H9 (cell line): ENCODE measurements around the gene CCDC148. TPM values are rescaled to one million over a fixed set of nuclear protein-coding genes. Genes with fewer than 3 reads are reported as not detected.

ENCODE experiments used
- DNase-seq: peaks from one replicate; pipeline ENCODE4 v3.0.0-alpha.2; 2017
- H2AFZ ChIP-seq: one replicate; pipeline ENCODE4 v1.6.1; 2013; ENCODE audit warnings: mild to moderate bottlenecking, low read length, control low read depth, moderate library complexity
- H2AK5ac ChIP-seq: 2 replicates; pipeline ENCODE4 v1.6.1; 2013; ENCODE audit warnings: low read length, control low read depth, mixed read lengths; ENCODE audit not compliant: insufficient read length
- H2BK120ac ChIP-seq: one replicate; pipeline ENCODE4 v1.6.1; 2013; ENCODE audit warnings: low read depth, mild to moderate bottlenecking, low read length, control low read depth, inconsistent platforms; ENCODE audit not compliant: poor library complexity, severe bottlenecking
- H2BK12ac ChIP-seq: 2 replicates; pipeline ENCODE4 v1.6.1; 2013; ENCODE audit warnings: low read length, control low read depth, mixed read lengths, low read depth; ENCODE audit not compliant: insufficient read length
- H2BK15ac ChIP-seq: 2 replicates; pipeline ENCODE4 v1.6.1; 2013; ENCODE audit warnings: low read depth, low read length, control low read depth
- H2BK20ac ChIP-seq: one replicate; pipeline ENCODE4 v1.6.1; 2013; ENCODE audit warnings: low read depth, mild to moderate bottlenecking, low read length, control low read depth, inconsistent platforms; ENCODE audit not compliant: poor library complexity, severe bottlenecking
- H2BK5ac ChIP-seq: 2 replicates; pipeline ENCODE4 v1.6.1; 2013; ENCODE audit warnings: low read length, control low read depth, mixed read lengths; ENCODE audit not compliant: insufficient read length
- H3K14ac ChIP-seq: 2 replicates; pipeline ENCODE4 v1.6.1; 2013; ENCODE audit warnings: low read length, control low read depth; ENCODE audit not compliant: insufficient read depth
- H3K18ac ChIP-seq: 2 replicates; pipeline ENCODE4 v1.6.1; 2013; ENCODE audit warnings: low read depth, mild to moderate bottlenecking, mixed read lengths, low read length, control low read depth; ENCODE audit not compliant: insufficient read length
- H3K23ac ChIP-seq: 2 replicates; pipeline ENCODE4 v1.6.1; 2013; ENCODE audit warnings: low read length, control low read depth, mixed read lengths, low read depth; ENCODE audit not compliant: insufficient read length
- H3K23me2 ChIP-seq: 2 replicates; pipeline ENCODE4 v1.6.1; 2013; ENCODE audit warnings: low read depth, mild to moderate bottlenecking, mixed read lengths, low read length, control low read depth; ENCODE audit not compliant: insufficient read length, poor library complexity, severe bottlenecking
- H3K27ac ChIP-seq: 2 replicates; pipeline ENCODE4 v1.5.1; 2013; ENCODE audit warnings: low read length, control low read depth, mixed read lengths, low read depth; ENCODE audit not compliant: insufficient read length
- H3K27me3 ChIP-seq: 2 replicates; pipeline ENCODE4 v1.6.1; 2013; ENCODE audit warnings: low read length, control low read depth, inconsistent platforms; ENCODE audit not compliant: insufficient read depth
- H3K4ac ChIP-seq: 2 replicates; pipeline ENCODE4 v1.6.1; 2013; ENCODE audit warnings: low read depth, mild to moderate bottlenecking, control low read depth, inconsistent platforms, low read length, moderate library complexity
- H3K4me1 ChIP-seq: 2 replicates; pipeline ENCODE4 v1.6.1; 2013; ENCODE audit warnings: low read length, control low read depth, inconsistent platforms; ENCODE audit not compliant: insufficient read depth
- H3K4me2 ChIP-seq: 2 replicates; pipeline ENCODE4 v1.6.1; 2013; ENCODE audit warnings: low read length, control low read depth, mixed read lengths; ENCODE audit not compliant: insufficient read length, insufficient read depth
- H3K56ac ChIP-seq: 2 replicates; pipeline ENCODE4 v1.6.1; 2013; ENCODE audit warnings: low read depth, mild to moderate bottlenecking, mixed read lengths, low read length, control low read depth; ENCODE audit not compliant: insufficient read length
- H3K79me1 ChIP-seq: 2 replicates; pipeline ENCODE4 v1.6.1; 2013; ENCODE audit warnings: low read depth, mild to moderate bottlenecking, moderate library complexity, low read length, control low read depth, inconsistent platforms; ENCODE audit not compliant: insufficient read depth, poor library complexity, severe bottlenecking
- H3K79me2 ChIP-seq: 2 replicates; pipeline ENCODE4 v1.6.1; 2013; ENCODE audit warnings: low read length, control low read depth, inconsistent platforms; ENCODE audit not compliant: insufficient read depth
- H3K9ac ChIP-seq: 2 replicates; pipeline ENCODE4 v1.6.1; 2013; ENCODE audit warnings: low read length, control low read depth, mixed read lengths; ENCODE audit not compliant: insufficient read length; ENCODE audit errors: extremely low read depth
- H3K9me3 ChIP-seq: one replicate; pipeline ENCODE4 v1.6.1; 2013; ENCODE audit warnings: low read depth, low read length, inconsistent platforms; ENCODE audit not compliant: control insufficient read depth
- H3T11ph ChIP-seq: one replicate; pipeline ENCODE4 v1.6.1; 2013; ENCODE audit warnings: mild to moderate bottlenecking, low read length, control low read depth, inconsistent platforms
- H4K20me1 ChIP-seq: one replicate; pipeline ENCODE4 v1.6.1; 2013; ENCODE audit not compliant: control insufficient read depth, insufficient read length, insufficient read depth
- H4K5ac ChIP-seq: 2 replicates; pipeline ENCODE4 v1.6.1; 2013; ENCODE audit warnings: low read depth, mild to moderate bottlenecking, mixed read lengths, low read length, control low read depth; ENCODE audit not compliant: insufficient read length
- H4K8ac ChIP-seq: replicated peaks from 2 replicates; pipeline ENCODE4 v1.6.1; 2013; ENCODE audit warnings: low read length, control low read depth, mixed read lengths, low read depth; ENCODE audit not compliant: insufficient read length
- H4K91ac ChIP-seq: 2 replicates; pipeline ENCODE4 v1.6.1; 2013; ENCODE audit warnings: low read depth, mild to moderate bottlenecking, moderate library complexity, mixed read lengths, low read length, control low read depth; ENCODE audit not compliant: insufficient read length
- H3K27ac Mint-ChIP-seq, 3 experiments: 2 replicates in 2 of 3; 3 replicates in 1 of 3; pipeline ENCODE4 v1.8.0; 2020 to 2021; ENCODE audit warnings: mixed read lengths in 3 of 3, mild to moderate bottlenecking in 1 of 3, moderate library complexity in 1 of 3
- H3K27me3 Mint-ChIP-seq: 2 replicates; pipeline ENCODE4 v1.8.0; 2021; ENCODE audit warnings: low read depth, mild to moderate bottlenecking, moderate library complexity, mixed read lengths
- H3K36me3 Mint-ChIP-seq, 3 experiments: 2 replicates in 2 of 3; 3 replicates in 1 of 3; pipeline ENCODE4 v1.8.0; 2020 to 2021; ENCODE audit warnings: low read depth in 3 of 3, mixed read lengths in 3 of 3; ENCODE audit not compliant: insufficient read depth in 1 of 3
- H3K4me1 Mint-ChIP-seq, 2 experiments: 2 replicates each; pipeline ENCODE4 v1.8.0; 2020; ENCODE audit warnings: mixed read lengths in 2 of 2
- H3K4me3 Mint-ChIP-seq, 2 experiments: 2 replicates in 1 of 2; 3 replicates in 1 of 2; pipeline ENCODE4 v1.8.0; 2020 to 2021; ENCODE audit warnings: mild to moderate bottlenecking in 2 of 2, mixed read lengths in 2 of 2, moderate library complexity in 1 of 2
- H3K9me3 Mint-ChIP-seq, 2 experiments: 2 replicates in 1 of 2; 3 replicates in 1 of 2; pipeline ENCODE4 v1.8.0; 2020; ENCODE audit warnings: mild to moderate bottlenecking in 2 of 2, mixed read lengths in 2 of 2, moderate library complexity in 1 of 2
- CTCF ChIP-seq: fragments of 200-600 bp; sonication (generic); conservative IDR thresholded peaks from 3 replicates; pipeline ENCODE4 v1.8.0; 2021; ENCODE audit warnings: antibody characterized with exemption, mild to moderate bottlenecking
- total RNA-seq: library from RNA; stranded (reverse); gene quantifications from 2 replicates; pipeline ENCODE4 v1.2.1, GENCODE V29; 2021

The CCDC148 gene
- total RNA-seq, 1 experiment from 2014 or later = 1.5 TPM

GRCh38 chr2:158411748-158412147 is 44.8 kb downstream of the CCDC148 start:
- Mint-ChIP-seq H3K9me3 (peaks cover 24 to 31% of the 10 kb centered on the region in 2 experiments), H3K4me1 (peaks cover 23 to 27% of the 10 kb centered on the region in 2 experiments), H3K4me3 (no peak overlapping the region; a peak in 1 of 5 replicates), H3K36me3 (peaks cover 11 to 40% (median 14%) of the 10 kb centered on the region in 3 experiments), H3K27ac (peak overlapping the region in 1 of 3 experiments; percentile 13; a peak in 1 of 7 replicates), H3K27me3 (no peaks in the 10 kb centered on the region; the same call in 1 of the 2 replicates)
- Histone ChIP-seq H3K79me1 (no peaks in the 10 kb centered on the region), H3K4me1 (peaks cover 2% of the 10 kb centered on the region; the same call in 1 of the 2 replicates), H3K27me3 (no peaks in the 10 kb centered on the region; the same call in 1 of the 2 replicates), H4K91ac (no peak overlapping the region), H4K20me1 (no peaks in the 10 kb centered on the region), H3K9me3 (no peaks in the 10 kb centered on the region), H3K56ac (no peak overlapping the region), H2BK12ac (no peak overlapping the region), H3T11ph (no peak overlapping the region), H3K79me2 (no peaks in the 10 kb centered on the region), H3K4ac (no peak overlapping the region), H3K9ac (no peak overlapping the region), H3K14ac (no peak overlapping the region; the same call in 1 of the 2 replicates), H4K5ac (no peak overlapping the region), H2AFZ (no peak overlapping the region), H3K18ac (no peak overlapping the region), H3K23me2 (no peaks in the 10 kb centered on the region), H2BK15ac (no peak overlapping the region), H3K4me2 (no peak overlapping the region), H2AK5ac (peak overlapping the region; percentile 88), H2BK120ac (no peak overlapping the region), H4K8ac (no peak overlapping the region), H3K23ac (no peak overlapping the region), H2BK5ac (no peak overlapping the region), H3K27ac (no peak overlapping the region), H2BK20ac (no peak overlapping the region)
- TF ChIP-seq CTCF = no peak
- no peak for DNase-seq
